Measurements from ENCODE around the gene PNPLA6. TPM values are rescaled to one million over a fixed set of nuclear protein-coding genes. Genes with fewer than 3 reads are reported as not detected.

Gene PNPLA6
- total and polyA plus RNA-seq, 12 donors = 23.7 to 264 (median 111) TPM

GRCh38 chr19:7489609-7490044 lies 45.9 kb upstream of the PNPLA6 start:
- no peak for TF ChIP-seq POLR2A (IDR thresholded peaks at IDR 0.05)
- TF ChIP-seq CTCF (IDR thresholded peaks at IDR 0.05) = no peak
- Histone ChIP-seq H3K27me3 (no peaks in the 10 kb centered on the region), H3K36me3 (replicated peaks in 1 of 2) (no peaks in the 10 kb centered on the region), H3K4me3 (no peak overlapping the region), H3K4me1 (replicated peaks in 1 of 2) (peaks cover 12 to 37% of the 10 kb centered on the region in 2 donors), H3K9me3 (replicated peaks in 1 of 3) (no peaks in the 10 kb centered on the region), H3K27ac (peak overlapping the region in 4 of 5 donors; percentile 39 to 93 (median 79))
- no peak for DNase-seq
- intact Hi-C loops (cut with DNase I) = no loop called here
- 69 to 78% (median 72%) methylated on average over 11 of the region's 11 CpGs for WGBS, 4 donors

GRCh38 chr19:7492142-7492541 lies 43.4 kb upstream of the PNPLA6 start:
- Histone ChIP-seq H3K27me3 (no peaks in the 10 kb centered on the region), H3K4me3 (no peak overlapping the region), H3K9me3 (replicated peaks in 1 of 3) (no peaks in the 10 kb centered on the region), H3K36me3 (replicated peaks in 1 of 2) (no peaks in the 10 kb centered on the region), H3K4me1 (replicated peaks in 1 of 2) (peaks cover 20 to 47% of the 10 kb centered on the region in 2 donors), H3K27ac (peak overlapping the region in 2 of 5 donors; percentile 97)
- 65 to 78% (median 74%) methylated on average over 4 of the region's 4 CpGs for WGBS, 4 donors
- intact Hi-C loops (cut with DNase I) = no loop called here
- TF ChIP-seq CTCF (IDR thresholded peaks at IDR 0.05) (no peak), POLR2A (IDR thresholded peaks at IDR 0.05) (no peak)
- DNase-seq = no peak

GRCh38 chr19:7492558-7492957 lies 43.0 kb upstream of the PNPLA6 start:
- TF ChIP-seq POLR2A (IDR thresholded peaks at IDR 0.05) (no peak), CTCF (IDR thresholded peaks at IDR 0.05) (no peak)
- Histone ChIP-seq H3K27ac (peak overlapping the region in 3 of 5 donors; percentile 88 to 97 (median 97)), H3K36me3 (replicated peaks in 1 of 2) (no peaks in the 10 kb centered on the region), H3K4me3 (no peak overlapping the region), H3K4me1 (replicated peaks in 1 of 2) (peaks cover 20 to 47% of the 10 kb centered on the region in 2 donors), H3K27me3 (no peaks in the 10 kb centered on the region), H3K9me3 (replicated peaks in 1 of 3) (no peaks in the 10 kb centered on the region)
- DNase-seq = no peak
- intact Hi-C loops (cut with DNase I) = no loop called here
- 63 to 81% (median 72%) methylated on average over 11 of the region's 11 CpGs for WGBS, 4 donors

GRCh38 chr19:7494416-7495098 lies 41.0 kb upstream of the PNPLA6 start:
- peak overlapping the region; percentile 34 to 97 (median 88) for H3K27ac ChIP-seq
- peak in 5 of 6 experiments; percentile 27 to 67 (median 62) for TF ChIP-seq CTCF (IDR thresholded peaks at IDR 0.05)
- TF ChIP-seq POLR2A (IDR thresholded peaks at IDR 0.05) = peak; percentile 29 to 79
- H3K4me3 ChIP-seq = no peak overlapping the region
- DNase-seq = peak; percentile 88 to 97 (median 95)
- H3K36me3 ChIP-seq (replicated peaks in 1 of 2) = no peaks in the 10 kb centered on the region
- H3K27me3 ChIP-seq = no peaks in the 10 kb centered on the region
- H3K4me1 ChIP-seq (replicated peaks in 1 of 2) = peaks cover 17 to 36% of the 10 kb centered on the region in 2 donors
- H3K9me3 ChIP-seq (replicated peaks in 1 of 3) = no peaks in the 10 kb centered on the region
- WGBS, 4 donors = 11 to 27% (median 22%) methylated on average over 10 to 13 of the region's 13 CpGs
- intact Hi-C loops (cut with DNase I) = no loop called here
